Mucosa of descending colon (tissue), 3 donors: ENCODE results near the gene SPATA2L. TPM values are rescaled to one million over a fixed set of nuclear protein-coding genes. Genes with fewer than 3 reads are reported as not detected.
"Not testable (repeated sequence)": the region's sequence is repeated elsewhere in the genome, so short reads cannot be mapped to it uniquely, and the experiment has no call there.

Experiments
- ATAC-seq: fragments of 200-7000 bp; cut with Tn5 transposase; one replicate; pipeline ENCODE4 v1.9.1; 2020; ENCODE audit warnings: mild to moderate bottlenecking, moderate library complexity
- DNase-seq, 3 donors: peaks; one replicate each; pipeline ENCODE4 v3.0.0-alpha.2; 2020
- H3K36me3 ChIP-seq: fragments of 200-600 bp; one replicate; pipeline ENCODE4 v1.8.0; 2021; ENCODE audit warnings: low read depth, mild to moderate bottlenecking
- H3K4me1 ChIP-seq: fragments of 200-600 bp; one replicate; pipeline ENCODE4 v1.8.0; 2021; ENCODE audit warnings: low read depth, mild to moderate bottlenecking
- H3K4me3 ChIP-seq: fragments of 200-600 bp; one replicate; pipeline ENCODE4 v1.8.0; 2021; ENCODE audit warnings: mild to moderate bottlenecking
- H3K9me3 ChIP-seq: fragments of 200-600 bp; one replicate; pipeline ENCODE4 v1.8.0; 2021; ENCODE audit warnings: mild to moderate bottlenecking
- CTCF ChIP-seq: fragments of 200-600 bp; IDR thresholded peaks from one replicate; pipeline ENCODE4 v1.8.0; 2022; ENCODE audit warnings: antibody characterized with exemption, mild to moderate bottlenecking
- intact Hi-C, 2 donors: fragments of 100-400 bp; cut with DNase I in 1 of 2; cut with micrococcal nuclease in 1 of 2; formaldehyde crosslinking; loops; one replicate each; pipeline versions ENCODE4 v1.11.0 to v1.11.1; 2022; cut with DNase I, micrococcal nuclease
- total RNA-seq, 3 donors: library from RNA; stranded (reverse); fragmentation: NEBNext Ultra II Directional in 2 of 3; extraction: Animal tissue kit (Norgen Biotek cat#: 25700) in 2 of 3; gene quantifications; one replicate each; pipeline versions ENCODE4 v1.2.1 to v1.2.4, GENCODE V29; 2021 to 2023
- donor health status: DM: no; HTN: no; CAD: no; lungs with moderate emphysema.
- donor health status: DM: no; HTN: no; CAD: no.
- donor health status: DM: no; HTN: yes; CAD: no.

SPATA2L gene
- total RNA-seq, 3 donors from 2014 or later: 12.5 to 21.7 (median 14.4) TPM

GRCh38 chr16:89691986-89692569, 9.4 kb downstream of the SPATA2L start:
- ATAC-seq: no peak
- H3K4me1 ChIP-seq: peaks cover 17% of the 10 kb centered on the region
- TF ChIP-seq CTCF: no peak
- no peaks in the 10 kb centered on the region for H3K9me3 ChIP-seq
- intact Hi-C loops: no loop called here
- no peaks in the 10 kb centered on the region for H3K36me3 ChIP-seq
- H3K4me3 ChIP-seq: no peak overlapping the region
- peak in 1 of 3 donors; percentile 40 for DNase-seq

GRCh38 chr16:89691231-89691985, 10.1 kb downstream of the SPATA2L start:
- Histone ChIP-seq H3K9me3 (no peaks in the 10 kb centered on the region), H3K36me3 (no peaks in the 10 kb centered on the region), H3K4me3 (no peak overlapping the region), H3K4me1 (peaks cover 17% of the 10 kb centered on the region)
- TF ChIP-seq CTCF: no peak
- DNase-seq: peak in 1 of 3 donors; percentile 29
- intact Hi-C loops: no loop called here
- ATAC-seq: no peak

- peaks cover 17% of the 10 kb centered on the region for H3K4me1 ChIP-seq
- no peaks in the 10 kb centered on the region for H3K36me3 ChIP-seq
- DNase-seq: peak in 1 of 3 donors; percentile 31
- H3K9me3 ChIP-seq: no peaks in the 10 kb centered on the region
- H3K4me3 ChIP-seq: no peak overlapping the region
- no peak for TF ChIP-seq CTCF
- ATAC-seq: no peak
- intact Hi-C loops: no loop called here
These were observed 11.1 kb downstream of the SPATA2L start for GRCh38 chr16:89690392-89690901.

- H3K9me3 ChIP-seq, intact Hi-C loops, ATAC-seq, H3K36me3 ChIP-seq, H3K4me3 ChIP-seq: not testable (repeated sequence)
- H3K4me1 ChIP-seq: peaks cover 17% of the 10 kb centered on the region
- peak in 1 of 3 donors; percentile 18 for DNase-seq
These were observed 11.9 kb downstream of the SPATA2L start for GRCh38 chr16:89689621-89690020.

- H3K4me3 ChIP-seq: no peak overlapping the region
- intact Hi-C loops: no loop called here
- ATAC-seq: no peak
- H3K9me3 ChIP-seq: no peaks in the 10 kb centered on the region
- peaks cover 17% of the 10 kb centered on the region for H3K4me1 ChIP-seq
- peak in 1 of 3 donors; percentile 32 for DNase-seq
- H3K36me3 ChIP-seq: no peaks in the 10 kb centered on the region
- no peak for TF ChIP-seq CTCF
These were observed 12.4 kb downstream of the SPATA2L start for GRCh38 chr16:89689142-89689541.

- intact Hi-C loops: no loop called here
- DNase-seq (peak in 1 of 3 donors; percentile 13), ATAC-seq (no peak)
- Histone ChIP-seq H3K36me3 (no peaks in the 10 kb centered on the region), H3K9me3 (no peaks in the 10 kb centered on the region), H3K4me3 (no peak overlapping the region), H3K4me1 (peaks cover 17% of the 10 kb centered on the region)
- TF ChIP-seq CTCF: no peak
These were observed 13.1 kb downstream of the SPATA2L start for GRCh38 chr16:89688395-89688794.
